Trophoblast cell (in vitro differentiated cells and primary cell): ENCODE data around the gene PRR22.
A peak's percentile ranks its signal among the peaks of the same experiment; 100 is the strongest.

ENCODE experiments used
- DNase-seq, 2 donors: peaks; one replicate each; pipeline ENCODE4 v3.0.0-alpha.2; 2016
- H2AFZ ChIP-seq: 2 replicates; pipeline ENCODE4 v1.6.1; 2013; ENCODE audit warnings: low read length, moderate library complexity, mild to moderate bottlenecking; ENCODE audit not compliant: insufficient read depth, poor library complexity
- H2AK5ac ChIP-seq: 2 replicates; pipeline ENCODE4 v1.6.1; 2013; ENCODE audit warnings: mild to moderate bottlenecking, low read length
- H2BK120ac ChIP-seq: 2 replicates; pipeline ENCODE4 v1.6.1; 2013; ENCODE audit warnings: low read length, mild to moderate bottlenecking, moderate library complexity; ENCODE audit not compliant: insufficient read depth, poor library complexity
- H2BK12ac ChIP-seq: 2 replicates; pipeline ENCODE4 v1.6.1; 2013; ENCODE audit warnings: mild to moderate bottlenecking, low read length, moderate library complexity
- H2BK5ac ChIP-seq: 2 replicates; pipeline ENCODE4 v1.6.1; 2013; ENCODE audit warnings: low read length, low read depth, moderate library complexity, mild to moderate bottlenecking; ENCODE audit not compliant: poor library complexity
- H3K14ac ChIP-seq: 2 replicates; pipeline ENCODE4 v1.6.1; 2013; ENCODE audit warnings: mild to moderate bottlenecking, low read length
- H3K18ac ChIP-seq: 2 replicates; pipeline ENCODE4 v1.6.1; 2013; ENCODE audit warnings: mild to moderate bottlenecking, low read length
- H3K23ac ChIP-seq: 2 replicates; pipeline ENCODE4 v1.6.1; 2013; ENCODE audit warnings: low read length
- H3K27ac ChIP-seq: 2 replicates; pipeline ENCODE4 v1.5.1; 2013; ENCODE audit warnings: low read depth, mild to moderate bottlenecking, inconsistent platforms, low read length, moderate library complexity
- H3K27me3 ChIP-seq: 2 replicates; pipeline ENCODE4 v1.6.1; 2013; ENCODE audit warnings: inconsistent platforms, mild to moderate bottlenecking, low read length, moderate library complexity; ENCODE audit not compliant: insufficient read depth
- H3K36me3 ChIP-seq, 2 experiments: 1 replicate in 1 of 2; 2 replicates in 1 of 2; pipeline ENCODE4 v1.6.1; 2013; ENCODE audit warnings: low read length in 2 of 2, mild to moderate bottlenecking in 2 of 2, moderate library complexity in 1 of 2; ENCODE audit not compliant: insufficient read depth in 2 of 2, control insufficient read depth in 1 of 2
- H3K4ac ChIP-seq: 2 replicates; pipeline ENCODE4 v1.6.1; 2013; ENCODE audit warnings: low read depth, mild to moderate bottlenecking, low read length, moderate library complexity
- H3K4me1 ChIP-seq, 2 experiments: 1 replicate in 1 of 2; 2 replicates in 1 of 2; pipeline ENCODE4 v1.6.1; 2013; ENCODE audit warnings: low read length in 2 of 2, mild to moderate bottlenecking in 2 of 2, moderate library complexity in 1 of 2; ENCODE audit not compliant: insufficient read depth in 2 of 2, control insufficient read depth in 1 of 2
- H3K4me2 ChIP-seq: 2 replicates; pipeline ENCODE4 v1.6.1; 2013; ENCODE audit warnings: inconsistent platforms, mild to moderate bottlenecking, low read length, moderate library complexity
- H3K4me3 ChIP-seq: 2 replicates; pipeline ENCODE4 v1.5.1; 2013; ENCODE audit warnings: mild to moderate bottlenecking, low read depth, low read length, inconsistent platforms
- H3K79me1 ChIP-seq: one replicate; pipeline ENCODE4 v1.6.1; 2013; ENCODE audit warnings: low read length
- H3K79me2 ChIP-seq: 2 replicates; pipeline ENCODE4 v1.6.1; 2013; ENCODE audit warnings: low read length, mild to moderate bottlenecking; ENCODE audit not compliant: control insufficient read depth, insufficient read depth, poor library complexity
- H3K9ac ChIP-seq: 2 replicates; pipeline ENCODE4 v1.6.1; 2013; ENCODE audit warnings: mild to moderate bottlenecking, low read length
- H3K9me3 ChIP-seq: 2 replicates; pipeline ENCODE4 v1.6.1; 2013; ENCODE audit warnings: low read depth, mild to moderate bottlenecking, control low read depth, inconsistent platforms, low read length; ENCODE audit not compliant: insufficient read depth
- H4K12ac ChIP-seq: 2 replicates; pipeline ENCODE4 v1.6.1; 2013; ENCODE audit warnings: low read depth, mild to moderate bottlenecking, low read length, moderate library complexity
- H4K8ac ChIP-seq: 2 replicates; pipeline ENCODE4 v1.6.1; 2013; ENCODE audit warnings: low read depth, mild to moderate bottlenecking, low read length, moderate library complexity
- H4K91ac ChIP-seq: one replicate; pipeline ENCODE4 v1.6.1; 2013; ENCODE audit warnings: low read depth, mild to moderate bottlenecking, low read length, moderate library complexity
- WGBS: extraction: QIAGEN DNeasy Blood & Tissue Kit; methylation state at CpG from one replicate; pipeline ENCODE4 v1.1.7; 2013; ENCODE audit warnings: missing lambda C conversion rate; ENCODE audit not compliant: insufficient read length, insufficient coverage; ENCODE audit errors: extremely low coverage; 5-methylcytosine and 5-hydroxymethylcytosine counted together

The PRR22 gene

GRCh38 chr19:5818594-5818993 lies 34.0 kb upstream of the PRR22 start:
- DNase-seq = no peak
- Histone ChIP-seq H3K9ac (no peak overlapping the region), H3K79me1 (no peaks in the 10 kb centered on the region), H4K91ac (no peak overlapping the region), H3K9me3 (peaks cover 2% of the 10 kb centered on the region), H3K36me3 (no peaks in the 10 kb centered on the region), H4K12ac (no peak overlapping the region), H3K27me3 (no peaks in the 10 kb centered on the region), H2BK5ac (no peak overlapping the region), H2BK120ac (no peak overlapping the region), H2AFZ (no peak overlapping the region), H3K79me2 (no peaks in the 10 kb centered on the region), H2AK5ac (no peak overlapping the region), H2BK12ac (no peak overlapping the region), H3K27ac (no peak overlapping the region), H4K8ac (no peak overlapping the region), H3K14ac (no peak overlapping the region), H3K4ac (no peak overlapping the region), H3K18ac (no peak overlapping the region), H3K4me3 (no peak overlapping the region), H3K4me1 (no peaks in the 10 kb centered on the region), H3K23ac (no peak overlapping the region), H3K4me2 (no peak overlapping the region)
- WGBS = no CpG with 5 or more reads among the region's 10 CpGs

- no peak overlapping the region for H3K18ac ChIP-seq
- H3K4me3 ChIP-seq = no peak overlapping the region
- no peak overlapping the region for H3K27ac ChIP-seq
- DNase-seq = no peak
- H3K36me3 ChIP-seq = no peaks in the 10 kb centered on the region
- H3K4ac ChIP-seq = no peak overlapping the region
- no peak overlapping the region for H3K14ac ChIP-seq
- no peak overlapping the region for H4K8ac ChIP-seq
- no peak overlapping the region for H3K9ac ChIP-seq
- no peaks in the 10 kb centered on the region for H3K79me1 ChIP-seq
- H3K27me3 ChIP-seq = no peaks in the 10 kb centered on the region
- H2AK5ac ChIP-seq = no peak overlapping the region
- H3K23ac ChIP-seq = no peak overlapping the region
- WGBS = no CpG with 5 or more reads among the region's 2 CpGs
- H4K91ac ChIP-seq = no peak overlapping the region
- no peak overlapping the region for H4K12ac ChIP-seq
- H2BK5ac ChIP-seq = no peak overlapping the region
- H3K4me1 ChIP-seq = no peaks in the 10 kb centered on the region
- no peaks in the 10 kb centered on the region for H3K9me3 ChIP-seq
- H2BK12ac ChIP-seq = no peak overlapping the region
- H3K4me2 ChIP-seq = no peak overlapping the region
- no peaks in the 10 kb centered on the region for H3K79me2 ChIP-seq
- H2BK120ac ChIP-seq = no peak overlapping the region
- no peak overlapping the region for H2AFZ ChIP-seq
These were observed 32.7 kb upstream of the PRR22 start for GRCh38 chr19:5817218-5817617.

GRCh38 chr19:5814852-5815246 lies 30.3 kb upstream of the PRR22 start:
- Histone ChIP-seq H3K4me1 (no peaks in the 10 kb centered on the region), H3K14ac (no peak overlapping the region), H3K27ac (no peak overlapping the region), H3K27me3 (no peaks in the 10 kb centered on the region), H3K23ac (no peak overlapping the region), H3K79me1 (no peaks in the 10 kb centered on the region), H3K18ac (no peak overlapping the region), H2BK5ac (no peak overlapping the region), H3K9ac (no peak overlapping the region), H2BK12ac (no peak overlapping the region), H3K9me3 (no peaks in the 10 kb centered on the region), H2AFZ (no peak overlapping the region), H3K4me3 (peak overlapping the region; percentile 54), H2AK5ac (no peak overlapping the region), H3K79me2 (no peaks in the 10 kb centered on the region), H3K4ac (no peak overlapping the region), H3K4me2 (no peak overlapping the region), H4K91ac (no peak overlapping the region), H4K12ac (no peak overlapping the region), H2BK120ac (no peak overlapping the region), H4K8ac (no peak overlapping the region), H3K36me3 (no peaks in the 10 kb centered on the region)
- WGBS = no CpG with 5 or more reads among the region's 11 CpGs
- DNase-seq = no peak

GRCh38 chr19:5814123-5814851 lies 29.7 kb upstream of the PRR22 start:
- no peak overlapping the region for H3K14ac ChIP-seq

More at GRCh38 chr19:5814123-5814851, 29.7 kb upstream of the PRR22 start:
- H4K12ac ChIP-seq = no peak overlapping the region
- no peaks in the 10 kb centered on the region for H3K36me3 ChIP-seq
- no peak overlapping the region for H2AFZ ChIP-seq
- no peak overlapping the region for H3K23ac ChIP-seq
- H3K27ac ChIP-seq = no peak overlapping the region
- no peak overlapping the region for H2BK120ac ChIP-seq
- no peak overlapping the region for H4K8ac ChIP-seq
- H3K9me3 ChIP-seq = no peaks in the 10 kb centered on the region
- H3K4me1 ChIP-seq = no peaks in the 10 kb centered on the region
- H3K79me1 ChIP-seq = no peaks in the 10 kb centered on the region
- H3K4ac ChIP-seq = no peak overlapping the region
- H3K27me3 ChIP-seq = no peaks in the 10 kb centered on the region
- H4K91ac ChIP-seq = no peak overlapping the region
- H2AK5ac ChIP-seq = no peak overlapping the region
- H2BK12ac ChIP-seq = no peak overlapping the region
- no peak overlapping the region for H3K9ac ChIP-seq
- no peak overlapping the region for H3K4me2 ChIP-seq
- H3K4me3 ChIP-seq = peak overlapping the region; percentile 54
- no peak overlapping the region for H3K18ac ChIP-seq
- H3K79me2 ChIP-seq = no peaks in the 10 kb centered on the region
- WGBS = no CpG with 5 or more reads among the region's 9 CpGs
- no peak overlapping the region for H2BK5ac ChIP-seq
- no peak for DNase-seq
